Astrocyte (in vitro differentiated cells and primary cell): ENCODE data around the gene MAP1LC3A.

Experiments used
- EZH2 ChIP-seq: IDR thresholded peaks from 2 replicates; pipeline ENCODE4 v1.6.1; 2012; ENCODE audit warnings: mild to moderate bottlenecking, low read length, inconsistent platforms; ENCODE audit not compliant: insufficient read depth
- TF ChIP-seq, protein P1 (sequence below): IDR thresholded peaks from 2 replicates; pipeline ENCODE4 v1.5.1; 2011; ENCODE audit warnings: low read depth, mild to moderate bottlenecking, inconsistent platforms, low read length, moderate library complexity; ENCODE audit not compliant: insufficient read depth

DNA sequence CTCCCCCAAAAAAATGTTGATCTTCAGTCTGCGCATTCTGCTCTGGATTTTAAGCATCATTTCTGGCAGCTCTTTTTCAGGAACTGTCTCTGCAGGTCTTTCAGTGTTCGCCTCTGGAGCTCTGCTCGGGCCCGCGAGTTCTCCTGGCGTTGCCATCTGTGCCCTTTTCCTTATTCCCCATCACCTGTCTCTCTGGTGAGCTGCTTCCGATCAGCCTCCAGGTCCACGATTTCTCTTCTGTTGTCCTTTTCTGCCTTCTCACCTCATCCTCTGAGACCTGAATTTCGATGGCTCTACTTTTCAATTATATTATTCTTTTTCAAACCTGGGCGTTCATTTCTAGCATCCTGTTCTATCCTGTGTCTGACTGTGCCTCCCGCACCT, 590 bp upstream of the MAP1LC3A start:
- TF ChIP-seq, protein P1, sequence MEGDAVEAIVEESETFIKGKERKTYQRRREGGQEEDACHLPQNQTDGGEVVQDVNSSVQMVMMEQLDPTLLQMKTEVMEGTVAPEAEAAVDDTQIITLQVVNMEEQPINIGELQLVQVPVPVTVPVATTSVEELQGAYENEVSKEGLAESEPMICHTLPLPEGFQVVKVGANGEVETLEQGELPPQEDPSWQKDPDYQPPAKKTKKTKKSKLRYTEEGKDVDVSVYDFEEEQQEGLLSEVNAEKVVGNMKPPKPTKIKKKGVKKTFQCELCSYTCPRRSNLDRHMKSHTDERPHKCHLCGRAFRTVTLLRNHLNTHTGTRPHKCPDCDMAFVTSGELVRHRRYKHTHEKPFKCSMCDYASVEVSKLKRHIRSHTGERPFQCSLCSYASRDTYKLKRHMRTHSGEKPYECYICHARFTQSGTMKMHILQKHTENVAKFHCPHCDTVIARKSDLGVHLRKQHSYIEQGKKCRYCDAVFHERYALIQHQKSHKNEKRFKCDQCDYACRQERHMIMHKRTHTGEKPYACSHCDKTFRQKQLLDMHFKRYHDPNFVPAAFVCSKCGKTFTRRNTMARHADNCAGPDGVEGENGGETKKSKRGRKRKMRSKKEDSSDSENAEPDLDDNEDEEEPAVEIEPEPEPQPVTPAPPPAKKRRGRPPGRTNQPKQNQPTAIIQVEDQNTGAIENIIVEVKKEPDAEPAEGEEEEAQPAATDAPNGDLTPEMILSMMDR: no peak
- no peak for TF ChIP-seq EZH2
